Natural killer cell (primary cell): ENCODE results near the gene GEMIN4. TPM values are rescaled to one million over a fixed set of nuclear protein-coding genes. Genes with fewer than 3 reads are reported as not detected.

Experiments
- ATAC-seq, 3 donors: fragments of 150-1000 bp in 2 of 3; fragments of 200-7000 bp in 1 of 3; cut with Tn5 transposase; 1 replicate in 1 of 3; 2 replicates in 2 of 3; pipeline ENCODE4 v1.10.0; 2021; ENCODE audit warnings: mild to moderate bottlenecking in 2 of 3, moderate library complexity in 2 of 3
- DNase-seq, 2 donors: peaks; one replicate each; pipeline versions ENCODE4 v3.0.0 to v3.0.0-alpha.2; 2013 to 2021; ENCODE audit warnings: mixed read lengths in 1 of 2
- H3K27ac ChIP-seq: one replicate; pipeline ENCODE4 v1.5.1; 2013; ENCODE audit warnings: mild to moderate bottlenecking, low read length
- H3K27me3 ChIP-seq: one replicate; pipeline ENCODE4 v1.6.1; 2013; ENCODE audit warnings: low read length; ENCODE audit not compliant: control insufficient read depth, insufficient read depth
- H3K36me3 ChIP-seq: one replicate; pipeline ENCODE4 v1.6.1; 2013; ENCODE audit warnings: low read length; ENCODE audit not compliant: control insufficient read depth, insufficient read depth
- H3K4me1 ChIP-seq: one replicate; pipeline ENCODE4 v1.6.1; 2013; ENCODE audit warnings: low read length; ENCODE audit not compliant: control insufficient read depth, insufficient read depth
- H3K4me3 ChIP-seq: one replicate; pipeline ENCODE4 v1.5.1; 2013; ENCODE audit warnings: low read length
- H3K9me3 ChIP-seq: one replicate; pipeline ENCODE4 v1.6.1; 2013; ENCODE audit warnings: low read length; ENCODE audit not compliant: control insufficient read depth, insufficient read depth
- H3K27ac Mint-ChIP-seq, 2 donors: one replicate each; pipeline ENCODE4 v1.8.0; 2022; ENCODE audit warnings: mild to moderate bottlenecking in 2 of 2, mixed read lengths in 2 of 2, moderate library complexity in 1 of 2
- H3K27me3 Mint-ChIP-seq, 2 donors: one replicate each; pipeline ENCODE4 v1.8.0; 2022; ENCODE audit warnings: low read depth in 2 of 2, mixed read lengths in 2 of 2
- H3K36me3 Mint-ChIP-seq: one replicate; pipeline ENCODE4 v1.8.0; 2022; ENCODE audit warnings: mixed read lengths
- H3K4me1 Mint-ChIP-seq, 2 donors: one replicate each; pipeline ENCODE4 v1.8.0; 2022; ENCODE audit warnings: mixed read lengths in 2 of 2
- H3K4me3 Mint-ChIP-seq: one replicate; pipeline ENCODE4 v1.8.0; 2022; ENCODE audit warnings: mild to moderate bottlenecking, moderate library complexity, mixed read lengths
- H3K9me3 Mint-ChIP-seq, 2 donors: one replicate each; pipeline ENCODE4 v1.8.0; 2022; ENCODE audit warnings: mixed read lengths in 2 of 2
- WGBS: methylation state at CpG from one replicate; pipeline ENCODE4 v1.1.7; 2013; ENCODE audit warnings: missing lambda C conversion rate; ENCODE audit not compliant: insufficient coverage; 5-methylcytosine and 5-hydroxymethylcytosine counted together
- intact Hi-C: fragments of 100-400 bp; cut with micrococcal nuclease; formaldehyde crosslinking; loops from one replicate; pipeline ENCODE4 v1.14.2; 2022
- total RNA-seq, 4 donors: library from RNA; stranded (reverse); fragments of 120-200 nt in 1 of 4; gene quantifications; one replicate each; pipeline versions ENCODE4 v1.2.3 to v1.2.4, GENCODE V29; 2013 to 2022
- TF ChIP-seq, protein P1 (sequence below): fragments of 200-600 bp; IDR thresholded peaks from one replicate; pipeline ENCODE4 v1.8.0; 2022; ENCODE audit warnings: antibody characterized with exemption

The GEMIN4 gene
- total RNA-seq, result 10 to 100 TPM; 13.7 to 17.1 (median 13.7) TPM
- 9.1 TPM for total RNA-seq (2013)

DNA sequence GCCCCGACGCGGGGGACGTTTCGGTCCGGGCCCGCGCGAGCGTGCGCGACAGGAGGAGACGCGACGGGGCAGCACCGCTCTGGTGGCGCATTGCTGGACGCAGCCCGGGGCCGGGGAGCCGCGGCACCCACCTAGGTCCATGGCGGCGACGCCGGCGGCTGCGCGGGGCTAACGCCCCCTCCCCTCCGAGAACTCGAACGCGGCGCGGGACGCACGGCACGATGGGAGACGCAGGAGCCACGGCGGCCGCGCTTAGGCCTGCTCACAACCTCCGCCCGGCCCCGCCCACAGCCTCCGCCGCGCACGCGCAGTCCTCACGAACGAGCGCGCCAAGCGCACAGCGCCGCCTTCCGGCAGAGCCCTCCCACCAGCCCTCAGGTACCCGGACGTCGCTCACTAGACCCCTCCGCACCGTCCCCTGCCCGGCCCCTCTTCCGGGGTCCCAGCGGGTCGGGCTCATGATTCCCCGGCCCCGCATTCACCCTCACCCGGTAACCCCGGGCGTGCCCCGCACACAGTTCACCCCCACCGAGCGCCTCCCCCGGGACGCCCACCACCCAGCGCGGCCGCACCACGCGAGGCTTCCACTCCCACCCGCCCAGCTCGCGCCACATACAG, at the start of gene GEMIN4:
Gene GEMIN4 (minus strand): TSS at position 263 of the 618 bp plus-strand sequence. CDS start 122 bp downstream, at position 141.
- Mint-ChIP-seq H3K36me3 (no peaks in the 10 kb centered on the region), H3K27ac (peak within 1 kb of the TSS; percentile 84 to 89), H3K4me3 (peak within 1 kb of the TSS; percentile 94), H3K4me1 (peaks cover 23 to 42% of the 10 kb centered on the region in 2 donors), H3K27me3 (no peaks in the 10 kb centered on the region), H3K9me3 (no peaks in the 10 kb centered on the region)
- no peaks in the 10 kb centered on the region for H3K27me3 ChIP-seq
- TF ChIP-seq, protein P1, sequence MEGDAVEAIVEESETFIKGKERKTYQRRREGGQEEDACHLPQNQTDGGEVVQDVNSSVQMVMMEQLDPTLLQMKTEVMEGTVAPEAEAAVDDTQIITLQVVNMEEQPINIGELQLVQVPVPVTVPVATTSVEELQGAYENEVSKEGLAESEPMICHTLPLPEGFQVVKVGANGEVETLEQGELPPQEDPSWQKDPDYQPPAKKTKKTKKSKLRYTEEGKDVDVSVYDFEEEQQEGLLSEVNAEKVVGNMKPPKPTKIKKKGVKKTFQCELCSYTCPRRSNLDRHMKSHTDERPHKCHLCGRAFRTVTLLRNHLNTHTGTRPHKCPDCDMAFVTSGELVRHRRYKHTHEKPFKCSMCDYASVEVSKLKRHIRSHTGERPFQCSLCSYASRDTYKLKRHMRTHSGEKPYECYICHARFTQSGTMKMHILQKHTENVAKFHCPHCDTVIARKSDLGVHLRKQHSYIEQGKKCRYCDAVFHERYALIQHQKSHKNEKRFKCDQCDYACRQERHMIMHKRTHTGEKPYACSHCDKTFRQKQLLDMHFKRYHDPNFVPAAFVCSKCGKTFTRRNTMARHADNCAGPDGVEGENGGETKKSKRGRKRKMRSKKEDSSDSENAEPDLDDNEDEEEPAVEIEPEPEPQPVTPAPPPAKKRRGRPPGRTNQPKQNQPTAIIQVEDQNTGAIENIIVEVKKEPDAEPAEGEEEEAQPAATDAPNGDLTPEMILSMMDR, result peak; percentile 92
- peak within 1 kb of the TSS; percentile 54 for H3K27ac ChIP-seq
- H3K36me3 ChIP-seq, result peaks cover 3% of the 10 kb centered on the region
- intact Hi-C loops, result loop anchor here (1.0 kb wide), 2 partner anchors 30 to 341 kb away; partner anchors contain the start of genes GLOD4 and MRM3
- peak; percentile 97 to 99 for DNase-seq
- H3K9me3 ChIP-seq, result no peaks in the 10 kb centered on the region
- WGBS, result under 1% methylated on average over 87 of the region's 87 CpGs
- peak within 1 kb of the TSS; percentile 58 for H3K4me3 ChIP-seq
- H3K4me1 ChIP-seq, result peaks cover 19% of the 10 kb centered on the region
- peak; percentile 91 to 98 (median 93) for ATAC-seq

DNA sequence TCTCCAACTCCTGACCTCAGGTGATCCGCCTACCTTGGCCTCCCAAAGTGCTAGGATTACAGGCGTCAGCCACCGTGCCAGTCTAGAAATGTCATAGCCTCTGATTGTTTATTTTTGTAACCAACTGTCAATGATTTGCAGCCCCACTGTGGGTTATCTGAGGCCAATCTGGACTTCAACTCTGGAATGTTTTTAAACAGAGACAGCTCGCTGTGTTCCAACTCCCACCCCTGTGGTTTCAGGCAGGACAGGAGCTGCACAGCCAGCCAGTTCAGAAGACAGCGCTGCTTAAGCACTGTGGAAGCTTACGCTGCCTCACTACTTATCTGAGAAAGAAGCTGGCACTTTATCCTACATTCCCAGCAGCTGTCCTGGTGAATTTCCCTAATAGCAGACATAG, 49.6 kb upstream of the GEMIN4 start:
- TF ChIP-seq, protein P1, result no peak
- Mint-ChIP-seq H3K9me3 (no peaks in the 10 kb centered on the region), H3K4me3 (no peak overlapping the region), H3K36me3 (no peaks in the 10 kb centered on the region), H3K27ac (no peak overlapping the region), H3K4me1 (no peaks in the 10 kb centered on the region), H3K27me3 (no peaks in the 10 kb centered on the region)
- no peak for ATAC-seq
- no peak overlapping the region for H3K27ac ChIP-seq
- H3K4me1 ChIP-seq, result no peaks in the 10 kb centered on the region
- H3K36me3 ChIP-seq, result no peaks in the 10 kb centered on the region
- WGBS, result 92% methylated on average over 6 of the region's 6 CpGs
- H3K9me3 ChIP-seq, result no peaks in the 10 kb centered on the region
- intact Hi-C loops, result no loop called here
- no peaks in the 10 kb centered on the region for H3K27me3 ChIP-seq
- no peak overlapping the region for H3K4me3 ChIP-seq
- DNase-seq, result no peak

DNA sequence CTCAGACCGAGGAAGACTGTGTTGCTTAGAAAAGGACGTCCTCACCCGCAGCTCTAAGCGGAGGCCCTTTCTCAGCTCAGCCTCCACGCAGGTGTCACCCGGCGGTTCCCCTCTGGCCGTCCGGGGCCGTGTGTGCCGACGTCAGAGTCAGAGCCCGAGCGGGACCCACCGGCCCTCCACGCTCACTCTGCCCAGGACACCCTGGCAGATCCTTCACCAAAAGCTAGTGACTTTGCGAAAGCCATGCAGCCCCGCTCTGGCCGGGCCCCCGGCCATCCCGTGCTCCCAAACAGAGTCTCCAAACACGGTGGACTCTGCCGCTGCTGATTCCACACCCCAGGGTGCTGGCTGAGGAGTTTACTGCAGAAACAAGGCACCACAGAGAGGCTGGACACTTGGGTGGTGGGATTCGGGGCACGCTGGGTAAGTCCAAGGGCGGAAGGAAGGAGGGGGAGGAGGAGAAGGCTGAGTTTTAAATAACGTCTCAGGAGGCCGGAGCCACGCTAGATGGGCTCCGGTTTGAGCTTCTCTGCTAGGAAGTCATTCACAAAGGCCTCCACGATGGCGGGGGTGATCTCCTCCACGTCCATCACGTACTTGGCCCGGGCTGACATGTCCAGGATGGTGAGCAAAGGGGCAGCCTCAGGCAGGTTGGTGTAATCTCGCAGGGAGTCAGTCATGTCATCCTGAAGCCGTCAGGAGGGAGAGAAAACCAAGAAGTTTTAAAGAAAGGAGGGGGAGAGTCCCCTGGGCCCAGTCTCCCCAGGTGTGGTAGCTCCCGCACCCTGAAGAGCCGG, 48.6 kb upstream of the GEMIN4 start:
- 89% methylated on average over 39 of the region's 39 CpGs for WGBS
- Mint-ChIP-seq H3K27ac (no peak overlapping the region), H3K27me3 (no peaks in the 10 kb centered on the region), H3K4me1 (no peaks in the 10 kb centered on the region), H3K4me3 (no peak overlapping the region), H3K9me3 (no peaks in the 10 kb centered on the region), H3K36me3 (no peaks in the 10 kb centered on the region)
- Histone ChIP-seq H3K27me3 (no peaks in the 10 kb centered on the region), H3K4me1 (no peaks in the 10 kb centered on the region), H3K9me3 (no peaks in the 10 kb centered on the region), H3K36me3 (no peaks in the 10 kb centered on the region), H3K27ac (no peak overlapping the region), H3K4me3 (no peak overlapping the region)
- TF ChIP-seq, protein P1, result no peak
- ATAC-seq, result no peak
- DNase-seq, result no peak
- intact Hi-C loops, result no loop called here
